ENCODE data around the gene BLOC1S6.

The BLOC1S6 gene

GRCh38 chr15:45548753-45549520, 38.2 kb upstream of the BLOC1S6 start:
- POLR2A ChIA-PET, result no interaction called here
- no peak for DNase-seq (ENCODE audit: extremely low spot score)
- CTCF ChIA-PET, result interaction anchor here (1.0 to 1.2 kb wide), 5 partner anchors 19 to 92 kb away, joined by 3 to 4 read pairs (median 3); no protein-coding TSS in a partner anchor
- TF ChIP-seq, protein P1, sequence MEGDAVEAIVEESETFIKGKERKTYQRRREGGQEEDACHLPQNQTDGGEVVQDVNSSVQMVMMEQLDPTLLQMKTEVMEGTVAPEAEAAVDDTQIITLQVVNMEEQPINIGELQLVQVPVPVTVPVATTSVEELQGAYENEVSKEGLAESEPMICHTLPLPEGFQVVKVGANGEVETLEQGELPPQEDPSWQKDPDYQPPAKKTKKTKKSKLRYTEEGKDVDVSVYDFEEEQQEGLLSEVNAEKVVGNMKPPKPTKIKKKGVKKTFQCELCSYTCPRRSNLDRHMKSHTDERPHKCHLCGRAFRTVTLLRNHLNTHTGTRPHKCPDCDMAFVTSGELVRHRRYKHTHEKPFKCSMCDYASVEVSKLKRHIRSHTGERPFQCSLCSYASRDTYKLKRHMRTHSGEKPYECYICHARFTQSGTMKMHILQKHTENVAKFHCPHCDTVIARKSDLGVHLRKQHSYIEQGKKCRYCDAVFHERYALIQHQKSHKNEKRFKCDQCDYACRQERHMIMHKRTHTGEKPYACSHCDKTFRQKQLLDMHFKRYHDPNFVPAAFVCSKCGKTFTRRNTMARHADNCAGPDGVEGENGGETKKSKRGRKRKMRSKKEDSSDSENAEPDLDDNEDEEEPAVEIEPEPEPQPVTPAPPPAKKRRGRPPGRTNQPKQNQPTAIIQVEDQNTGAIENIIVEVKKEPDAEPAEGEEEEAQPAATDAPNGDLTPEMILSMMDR (IDR thresholded peaks at IDR 0.05; ENCODE audit: control extremely low read depth, extremely low read depth, low read depth, missing control alignments), result no peak

DNA sequence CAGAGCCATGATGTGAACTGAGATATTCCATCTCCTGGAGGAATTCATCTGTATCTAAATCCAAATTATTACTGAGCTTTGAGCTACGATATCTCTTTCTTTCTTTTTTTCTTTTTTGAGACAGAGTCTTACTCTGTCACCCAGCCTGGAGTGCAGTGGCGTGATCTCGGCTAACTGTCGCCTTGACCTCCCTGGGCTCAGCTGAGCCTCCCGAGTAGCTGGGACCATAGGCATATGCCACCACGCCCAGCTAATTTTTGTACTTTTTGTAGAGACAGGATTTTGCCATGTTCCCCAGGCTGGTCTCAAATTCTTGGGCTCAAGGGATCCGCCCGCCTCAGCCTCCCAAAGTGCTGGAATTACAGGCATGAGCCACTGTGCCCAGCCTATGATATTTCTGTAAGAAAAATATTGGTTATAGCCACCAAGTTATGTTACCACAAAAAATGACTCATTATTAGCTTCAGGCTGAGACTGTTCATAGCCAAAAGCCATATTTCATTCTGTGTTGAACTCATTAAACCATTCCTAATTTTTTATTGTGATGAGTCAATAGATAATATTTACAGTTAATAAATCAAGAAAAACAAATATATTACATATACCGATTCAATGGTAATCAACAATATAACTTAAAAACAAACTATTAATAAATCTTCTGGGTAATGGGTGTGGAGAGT, 37.5 kb upstream of the BLOC1S6 start:
- no peak for DNase-seq (ENCODE audit: extremely low spot score)
- TF ChIP-seq, protein P1 (IDR thresholded peaks at IDR 0.05; ENCODE audit: control extremely low read depth, extremely low read depth, low read depth, missing control alignments), result no peak
- POLR2A ChIA-PET, result no interaction called here
- CTCF ChIA-PET, result interaction anchor here (1.0 to 1.1 kb wide), 4 partner anchors 20 to 92 kb away, joined by 3 to 4 read pairs (median 3); no protein-coding TSS in a partner anchor

GRCh38 chr15:45550436-45550835, 36.7 kb upstream of the BLOC1S6 start:
- ChIA-PET POLR2A (no interaction called here), CTCF (interaction anchor here (1.0 kb wide), 1 partner anchor 40 kb away, joined by 3 read pairs; no protein-coding TSS in a partner anchor)
- DNase-seq (ENCODE audit: extremely low spot score), result no peak
- TF ChIP-seq, protein P1 (IDR thresholded peaks at IDR 0.05; ENCODE audit: control extremely low read depth, extremely low read depth, low read depth, missing control alignments), result no peak

DNA sequence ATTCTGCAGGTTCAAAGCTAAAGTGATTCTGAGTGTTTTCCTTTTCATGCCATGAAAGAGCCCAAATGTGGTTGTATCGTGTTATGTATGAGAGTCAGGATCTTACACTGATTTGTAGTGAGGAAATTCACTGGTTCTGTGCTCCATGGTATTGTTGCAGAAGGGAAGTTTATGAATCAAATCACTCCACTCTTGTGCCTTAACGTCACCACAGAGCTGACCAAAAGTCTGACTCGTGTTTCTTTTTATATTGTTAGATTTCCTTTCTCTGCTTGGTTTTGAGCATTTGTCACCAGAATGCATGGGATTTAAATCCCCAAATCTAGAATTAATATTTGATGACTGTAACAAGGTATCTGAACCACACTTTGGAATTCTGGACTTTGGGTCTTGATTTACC, 35.5 kb upstream of the BLOC1S6 start:
- ChIA-PET POLR2A (no interaction called here), CTCF (no interaction called here)
- TF ChIP-seq, protein P1 (IDR thresholded peaks at IDR 0.05; ENCODE audit: control extremely low read depth, extremely low read depth, low read depth, missing control alignments), result no peak
- no peak for DNase-seq (ENCODE audit: extremely low spot score)

- POLR2A ChIA-PET, result interaction anchor here (0.6 kb wide), 1 partner anchor 34 kb away, joined by 3 read pairs; no protein-coding TSS in a partner anchor
- CTCF ChIA-PET, result interaction anchor here (1.3 kb wide), 1 partner anchor 10 kb away, joined by 3 read pairs; no protein-coding TSS in a partner anchor
- TF ChIP-seq, protein P1 (IDR thresholded peaks at IDR 0.05; ENCODE audit: control extremely low read depth, extremely low read depth, low read depth, missing control alignments), result no peak
- DNase-seq (ENCODE audit: extremely low spot score), result peak; percentile 30
Observed at GRCh38 chr15:45555934-45556608, 31.1 kb upstream of the BLOC1S6 start.

DNA sequence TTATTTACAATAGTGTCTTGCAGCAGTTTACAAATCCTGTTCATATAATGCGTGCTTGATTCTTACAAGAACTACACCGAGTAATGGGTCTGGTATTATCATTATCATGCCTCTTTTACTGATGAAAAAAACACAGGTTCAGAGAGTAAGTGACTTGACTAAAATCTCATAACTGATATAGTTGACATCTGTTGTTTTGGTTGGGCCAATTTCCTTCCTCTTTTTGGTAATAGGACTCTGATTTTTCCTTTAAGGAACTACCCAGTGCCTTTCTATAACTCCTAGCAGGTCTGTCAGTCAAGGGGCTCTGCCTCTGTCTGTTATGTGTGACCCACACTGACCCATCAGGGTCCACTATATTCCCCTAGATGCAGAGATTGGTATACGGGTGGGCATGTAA, 14.6 kb upstream of the BLOC1S6 start:
- DNase-seq (ENCODE audit: extremely low spot score), result no peak
- TF ChIP-seq, protein P1 (IDR thresholded peaks at IDR 0.05; ENCODE audit: control extremely low read depth, extremely low read depth, low read depth, missing control alignments), result no peak
- ChIA-PET CTCF (interaction anchor here (2.1 kb wide), 1 partner anchor 13 kb away, joined by 10 read pairs; no protein-coding TSS in a partner anchor), POLR2A (no interaction called here)

Data from GM10248 (cell line).